Renal pelvis (tissue), 4 donors: Measurements from ENCODE around the gene GALNT6. TPM values are rescaled to one million over a fixed set of nuclear protein-coding genes. Genes with fewer than 3 reads are reported as not detected.

Source experiments
- DNase-seq: peaks from one replicate; pipeline ENCODE4 v3.0.0-alpha.2; 2013
- polyA plus RNA-seq, 3 donors: library from polyadenylated mRNA; unstranded; fragments of 120-200 nt; gene quantifications; one replicate each; pipeline ENCODE4 v1.2.1, GENCODE V29; 2013; ENCODE audit not compliant: insufficient read length in 3 of 3

Gene GALNT6
- polyA plus RNA-seq, 3 donors, result 4.5 to 6.6 (median 6.6) TPM

GRCh38 chr12:51406859-51407258, 15.7 kb upstream of the GALNT6 start:
- DNase-seq, result no peak

- DNase-seq, result no peak
Measured at GRCh38 chr12:51406290-51406689, 15.1 kb upstream of the GALNT6 start.

- DNase-seq, result no peak
Measured at GRCh38 chr12:51405801-51406207, 14.6 kb upstream of the GALNT6 start.

- DNase-seq, result no peak
Measured at GRCh38 chr12:51404627-51405026, 13.4 kb upstream of the GALNT6 start.

GRCh38 chr12:51403681-51404136, 12.5 kb upstream of the GALNT6 start:
- DNase-seq, result no peak

GRCh38 chr12:51403159-51403558, 12.0 kb upstream of the GALNT6 start:
- no peak for DNase-seq

- no peak for DNase-seq
Measured at GRCh38 chr12:51401900-51402299, 10.7 kb upstream of the GALNT6 start.

- DNase-seq, result no peak
Measured at GRCh38 chr12:51401486-51401885, 10.3 kb upstream of the GALNT6 start.

GRCh38 chr12:51401020-51401419, 9.8 kb upstream of the GALNT6 start:
- no peak for DNase-seq

- no peak for DNase-seq
Measured at GRCh38 chr12:51399891-51400290, 8.7 kb upstream of the GALNT6 start.

- no peak for DNase-seq
Measured at GRCh38 chr12:51397670-51398069, 6.5 kb upstream of the GALNT6 start.

GRCh38 chr12:51395283-51396230, 4.4 kb upstream of the GALNT6 start:
- no peak for DNase-seq

GRCh38 chr12:51393676-51394545, 2.7 kb upstream of the GALNT6 start:
- DNase-seq, result no peak

- no peak for DNase-seq
Measured at GRCh38 chr12:51392556-51393237, 1.5 kb upstream of the GALNT6 start.

GRCh38 chr12:51390891-51391282, 319 bp downstream of the GALNT6 start:
- DNase-seq, result no peak

- DNase-seq, result no peak
Measured at GRCh38 chr12:51390457-51390856, 749 bp downstream of the GALNT6 start.

GRCh38 chr12:51389302-51389999, 1.8 kb downstream of the GALNT6 start:
- no peak for DNase-seq

GRCh38 chr12:51388846-51389245, 2.4 kb downstream of the GALNT6 start:
- DNase-seq, result no peak

GRCh38 chr12:51388069-51388799, 3.0 kb downstream of the GALNT6 start:
- no peak for DNase-seq

- no peak for DNase-seq
Measured at GRCh38 chr12:51386351-51386750, 4.9 kb downstream of the GALNT6 start.
